Upper lobe of left lung (tissue), 6 donors: ENCODE data around the gene LRRC15. TPM values are rescaled to one million over a fixed set of nuclear protein-coding genes. Genes with fewer than 3 reads are reported as not detected.

Experiments used
- ATAC-seq, 2 donors: fragments of 200-7000 bp; cut with Tn5 transposase; one replicate each; pipeline ENCODE4 v1.9.1; 2022; ENCODE audit warnings: mild to moderate bottlenecking in 2 of 2, moderate library complexity in 2 of 2; ENCODE audit not compliant: low FRiP score in 2 of 2
- DNase-seq, 2 donors: peaks; one replicate each; pipeline ENCODE4 v3.0.0-alpha.2; 2019 to 2020
- H3K27ac ChIP-seq, 4 donors: fragments of 200-600 bp; sonication (generic); one replicate each; pipeline ENCODE4 v1.5.1; 2016 to 2019
- H3K27me3 ChIP-seq, 4 donors: fragments of 200-600 bp; sonication (generic); one replicate each; pipeline ENCODE4 v1.5.1; 2017 to 2019
- H3K36me3 ChIP-seq, 4 donors: fragments of 200-600 bp; sonication (generic); one replicate each; pipeline ENCODE4 v1.5.1; 2016 to 2019
- H3K4me1 ChIP-seq, 4 donors: fragments of 200-600 bp; sonication (generic); one replicate each; pipeline ENCODE4 v1.5.1; 2018 to 2019
- H3K4me3 ChIP-seq, 4 donors: fragments of 200-600 bp; sonication (generic); one replicate each; pipeline ENCODE4 v1.5.1; 2017 to 2019; ENCODE audit warnings: mild to moderate bottlenecking in 2 of 4, moderate library complexity in 1 of 4
- H3K9me3 ChIP-seq, 4 donors: fragments of 200-600 bp; sonication (generic); one replicate each; pipeline ENCODE4 v1.5.1; 2018 to 2019
- EP300 ChIP-seq, 4 donors: sonication (generic); formaldehyde crosslinking; IDR thresholded peaks; one replicate each; pipeline ENCODE4 v1.5.1; 2017; ENCODE audit warnings: antibody characterized with exemption in 4 of 4, control low read depth in 2 of 4
- POLR2A ChIP-seq, 4 donors: fragments of 450-650 bp; IDR thresholded peaks; one replicate each; pipeline ENCODE4 v1.5.1; 2016 to 2017; ENCODE audit warnings: antibody characterized with exemption in 4 of 4, mild to moderate bottlenecking in 2 of 4
- POLR2AphosphoS5 ChIP-seq, 2 donors: sonication (generic); formaldehyde crosslinking; IDR thresholded peaks; one replicate each; pipeline ENCODE4 v1.5.1; 2017; ENCODE audit warnings: antibody characterized with exemption in 2 of 2
- WGBS, 2 donors: methylation state at CpG; one replicate each; pipeline ENCODE4 v1.1.5; 2017 to 2018; 5-methylcytosine and 5-hydroxymethylcytosine counted together
- total RNA-seq, 6 donors: library from RNA; depleted of rRNA in 4 of 6; stranded (reverse); fragments of >200 nt in 4 of 6; gene quantifications; one replicate each; pipeline versions ENCODE4 v1.1.0 to v1.2.1, GENCODE V29; 2016 to 2021
- TF ChIP-seq, protein P1 (sequence below), 6 experiments: fragments of 450-650 bp in 4 of 6; fragments of 200-600 bp in 2 of 6; sonication (generic) in 2 of 6; IDR thresholded peaks; one replicate each; pipeline ENCODE4 v1.5.1; 2016 to 2019; ENCODE audit warnings: antibody characterized with exemption in 6 of 6
- donor health status: DM: no; HTN: no; CAD: no; lungs with moderate emphysema.
- donor health status: DM: no; HTN: yes; CAD: no; lungs with severe emphysema.

LRRC15 gene
- total RNA-seq, 6 donors from 2014 or later: 0.15 to 1.1 (median 1.0) TPM; not detected in 3

DNA sequence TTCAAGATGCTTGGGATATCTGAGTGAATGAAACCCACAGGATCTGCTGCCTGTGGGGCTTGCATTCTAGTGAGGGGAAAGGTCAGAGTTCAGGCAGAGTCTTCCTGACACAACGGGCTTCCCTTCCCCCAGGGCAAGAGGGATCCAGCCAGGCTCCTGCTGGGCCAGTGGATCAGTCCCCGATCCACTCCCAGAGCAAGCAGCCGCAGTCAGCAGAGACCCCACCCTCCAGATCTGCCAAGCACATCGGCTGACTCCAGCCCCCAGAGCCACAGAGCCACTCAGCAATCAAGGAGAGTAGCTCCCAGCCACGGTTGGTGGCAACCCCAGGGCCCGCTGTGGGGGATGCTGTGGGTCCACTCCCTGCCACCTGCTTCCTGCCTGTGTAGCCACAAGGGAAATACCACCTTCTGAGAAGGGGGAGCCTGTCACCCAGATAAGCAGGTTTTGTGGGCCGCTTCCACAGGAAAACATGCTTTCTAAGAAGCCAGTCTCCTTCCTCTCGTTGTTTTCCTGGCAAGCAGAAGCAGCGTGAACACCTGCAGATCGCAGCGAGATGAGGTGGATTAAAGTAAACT lies 63.3 kb downstream of the LRRC15 start:
- Histone ChIP-seq H3K27me3 (no peaks in the 10 kb centered on the region), H3K27ac (no peak overlapping the region), H3K36me3 (no peaks in the 10 kb centered on the region), H3K9me3 (no peaks in the 10 kb centered on the region), H3K4me1 (peaks cover 4 to 16% (median 11%) of the 10 kb centered on the region in 4 donors), H3K4me3 (no peak overlapping the region)
- 24 to 31% methylated on average over 6 to 11 of the region's 11 CpGs for WGBS, 2 donors
- DNase-seq: peak in 1 of 2 donors; percentile 65
- TF ChIP-seq POLR2AphosphoS5 (IDR thresholded peaks at IDR 0.05) (peak in 1 of 2 donors; percentile 26), POLR2A (IDR thresholded peaks at IDR 0.05) (no peak)
- ATAC-seq: peak in 1 of 2 donors; percentile 25

DNA sequence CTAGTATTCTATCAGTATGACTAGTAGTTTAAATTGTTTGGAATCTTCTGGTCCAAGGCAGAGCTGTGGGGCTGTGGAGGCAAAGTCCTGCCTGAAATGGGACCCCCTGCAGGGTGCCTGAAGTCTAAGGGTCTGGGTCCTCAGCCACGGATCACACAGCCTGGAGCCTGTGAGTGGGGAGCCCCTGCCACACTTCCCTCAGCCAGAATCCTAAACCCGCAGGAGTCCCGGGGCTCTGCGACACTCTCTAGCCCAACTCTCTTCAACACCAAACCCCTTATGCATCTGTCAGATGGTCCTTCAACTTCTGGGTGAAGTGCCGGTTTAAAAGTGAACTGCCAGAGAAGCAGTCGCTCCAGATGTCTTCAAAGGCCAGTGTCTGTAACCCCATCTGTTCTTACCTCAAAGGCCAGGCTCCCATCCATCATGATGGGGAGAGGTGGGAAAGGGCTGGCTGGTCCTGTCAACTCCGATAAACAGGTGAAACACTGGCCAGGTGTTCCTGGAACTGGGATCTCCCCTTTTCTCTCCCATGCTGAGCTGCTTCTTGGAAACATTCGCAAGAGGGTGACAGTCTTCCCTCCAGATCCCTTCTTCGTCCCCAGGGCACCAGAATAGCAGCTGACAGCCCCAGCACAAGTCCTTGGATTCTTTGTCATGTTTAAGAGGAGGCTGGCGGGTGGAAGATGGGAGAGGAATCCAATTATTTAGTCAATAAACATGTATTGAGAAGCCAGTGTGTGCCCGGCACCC lies 64.0 kb downstream of the LRRC15 start:
- 90 to 92% methylated on average over 11 of the region's 11 CpGs for WGBS, 2 donors
- no peak for DNase-seq

More for the DNA sequence above, 64.0 kb downstream of the LRRC15 start:
- no peak for ATAC-seq
- Histone ChIP-seq H3K4me1 (peaks cover 4 to 19% (median 13%) of the 10 kb centered on the region in 4 donors), H3K27ac (no peak overlapping the region), H3K4me3 (no peak overlapping the region), H3K9me3 (no peaks in the 10 kb centered on the region), H3K36me3 (no peaks in the 10 kb centered on the region), H3K27me3 (no peaks in the 10 kb centered on the region)
- no peak for TF ChIP-seq EP300 (IDR thresholded peaks at IDR 0.05)
- TF ChIP-seq POLR2A (IDR thresholded peaks at IDR 0.05): no peak
- TF ChIP-seq, protein P1, sequence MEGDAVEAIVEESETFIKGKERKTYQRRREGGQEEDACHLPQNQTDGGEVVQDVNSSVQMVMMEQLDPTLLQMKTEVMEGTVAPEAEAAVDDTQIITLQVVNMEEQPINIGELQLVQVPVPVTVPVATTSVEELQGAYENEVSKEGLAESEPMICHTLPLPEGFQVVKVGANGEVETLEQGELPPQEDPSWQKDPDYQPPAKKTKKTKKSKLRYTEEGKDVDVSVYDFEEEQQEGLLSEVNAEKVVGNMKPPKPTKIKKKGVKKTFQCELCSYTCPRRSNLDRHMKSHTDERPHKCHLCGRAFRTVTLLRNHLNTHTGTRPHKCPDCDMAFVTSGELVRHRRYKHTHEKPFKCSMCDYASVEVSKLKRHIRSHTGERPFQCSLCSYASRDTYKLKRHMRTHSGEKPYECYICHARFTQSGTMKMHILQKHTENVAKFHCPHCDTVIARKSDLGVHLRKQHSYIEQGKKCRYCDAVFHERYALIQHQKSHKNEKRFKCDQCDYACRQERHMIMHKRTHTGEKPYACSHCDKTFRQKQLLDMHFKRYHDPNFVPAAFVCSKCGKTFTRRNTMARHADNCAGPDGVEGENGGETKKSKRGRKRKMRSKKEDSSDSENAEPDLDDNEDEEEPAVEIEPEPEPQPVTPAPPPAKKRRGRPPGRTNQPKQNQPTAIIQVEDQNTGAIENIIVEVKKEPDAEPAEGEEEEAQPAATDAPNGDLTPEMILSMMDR (IDR thresholded peaks at IDR 0.05): no peak
- no peak for TF ChIP-seq POLR2AphosphoS5 (IDR thresholded peaks at IDR 0.05)

Other genes starting within 250 kb of the LRRC15 start
- gene HES1, start 233.6 kb downstream of the LRRC15 start, total RNA-seq: 10 to 100 TPM; 12.6 to 43.4 (median 25.9) TPM
- gene CPN2, start 18.4 kb downstream of the LRRC15 start, total RNA-seq: under 1 TPM in 1 of 6 donors, not detected in 5; 0.10 TPM
- gene GP5, start 29.5 kb upstream of the LRRC15 start, total RNA-seq: 1 to 10 TPM in 1 of 6 donors, under 1 TPM in 3, not detected in 2; 0.09 to 1.1 (median 0.20) TPM
- 100 to 1,000 TPM in 3 of 6 donors, 10 to 100 TPM in 3; 67.9 to 152 (median 94.6) TPM for gene ATP13A3, start 117.3 kb upstream of the LRRC15 start, total RNA-seq